OCI-LY7 (cell line): ENCODE data around the gene TP73. TPM values are rescaled to one million over a fixed set of nuclear protein-coding genes. Genes with fewer than 3 reads are reported as not detected.

ENCODE experiments used
- BruUV-seq: library from RNA; stranded (reverse); fragments of 400-500 nt; replicated peaks from 2 replicates; lab custom pipeline; 2021; lab: Mats Ljungman, UMichigan
- CTCF ChIA-PET: fragments of 300-600 bp; sonication (Branson Sonifier 250); formaldehyde crosslinking; loops from one replicate; lab custom pipeline; 2022; ENCODE audit warnings: antibody characterized with exemption; ENCODE audit not compliant: unreplicated experiment; lab: Charles Lee
- POLR2A ChIA-PET: fragments of 300-600 bp; sonication (Branson Sonifier 250); formaldehyde crosslinking; loops from one replicate; lab custom pipeline; 2022; ENCODE audit warnings: antibody characterized with exemption; lab: Charles Lee
- DNase-seq: peaks from one replicate; pipeline ENCODE4 v3.0.0-alpha.2; 2015; ENCODE audit warnings: low spot score
- H2AFZ ChIP-seq: fragments of 200-600 bp; sonication (generic), shearing (Covaris generic); 2 replicates; pipeline ENCODE4 v1.6.1; 2014; ENCODE audit warnings: mild to moderate bottlenecking, antibody characterized with exemption, low read length, moderate library complexity
- H3K27ac ChIP-seq: fragments of 200-600 bp; sonication (generic); 2 replicates; pipeline ENCODE4 v1.5.1; 2014; ENCODE audit warnings: mixed run types, low read depth, mild to moderate bottlenecking, moderate library complexity, low read length, inconsistent platforms; ENCODE audit not compliant: poor library complexity, severe bottlenecking
- H3K36me3 ChIP-seq: fragments of 200-600 bp; sonication (generic); 2 replicates; pipeline ENCODE4 v1.6.1; 2014; ENCODE audit warnings: mild to moderate bottlenecking, antibody characterized with exemption, low read length, moderate library complexity, mixed read lengths; ENCODE audit not compliant: insufficient read depth
- H3K4me1 ChIP-seq: fragments of 200-600 bp; sonication (generic); 2 replicates; pipeline ENCODE4 v1.5.1; 2014; ENCODE audit warnings: mild to moderate bottlenecking, low read length; ENCODE audit not compliant: insufficient read depth, poor library complexity, severe bottlenecking
- H3K4me2 ChIP-seq: fragments of 200-600 bp; sonication (generic); 2 replicates; pipeline ENCODE4 v1.6.1; 2014; ENCODE audit warnings: mild to moderate bottlenecking, low read length
- H3K4me3 ChIP-seq: fragments of 200-600 bp; sonication (generic); 2 replicates; pipeline ENCODE4 v1.5.1; 2014; ENCODE audit warnings: mild to moderate bottlenecking, low read depth, low read length; ENCODE audit not compliant: poor library complexity, severe bottlenecking
- H3K79me2 ChIP-seq: fragments of 200-600 bp; sonication (generic); 2 replicates; pipeline ENCODE4 v1.6.1; 2016; ENCODE audit warnings: low read depth, mild to moderate bottlenecking, low read length, moderate library complexity, mixed read lengths; ENCODE audit not compliant: insufficient read depth
- H3K9me2 ChIP-seq: fragments of 200-600 bp; sonication (generic); 2 replicates; pipeline ENCODE4 v1.6.1; 2016; ENCODE audit warnings: mild to moderate bottlenecking, low read length, mixed read lengths; ENCODE audit not compliant: insufficient read depth
- H3K9me3 ChIP-seq: fragments of 200-600 bp; sonication (generic); 2 replicates; pipeline ENCODE4 v1.6.1; 2014; ENCODE audit warnings: mild to moderate bottlenecking, mixed run types, low read length, mixed read lengths
- H4K20me1 ChIP-seq: fragments of 200-600 bp; sonication (generic); 2 replicates; pipeline ENCODE4 v1.6.1; 2014; ENCODE audit warnings: mild to moderate bottlenecking, antibody characterized with exemption, low read length, moderate library complexity, mixed read lengths; ENCODE audit not compliant: insufficient read depth
- CTCF ChIP-seq: fragments of 200-600 bp; sonication (generic); conservative IDR thresholded peaks from 2 replicates; pipeline ENCODE4 v1.5.1; 2014; ENCODE audit warnings: mild to moderate bottlenecking, antibody characterized with exemption, low read length, moderate library complexity, mixed read lengths
- EZH2phosphoT487 ChIP-seq: fragments of 200-600 bp; sonication (generic); IDR thresholded peaks from 2 replicates; pipeline ENCODE4 v1.6.1; 2018; ENCODE audit warnings: low read depth, borderline replicate concordance, mild to moderate bottlenecking, mixed run types, antibody characterized with exemption, low read length, moderate library complexity, mixed read lengths
- intact Hi-C: fragments of 100-400 bp; cut with micrococcal nuclease; formaldehyde crosslinking; loops from one replicate; pipeline ENCODE4 v1.10.0; 2022; ENCODE audit not compliant: unreplicated experiment
- total RNA-seq, 2 experiments: library from RNA; depleted of rRNA in 1 of 2; stranded (reverse); fragments of >200 nt in 1 of 2; shearing (Covaris generic) in 1 of 2; gene quantifications; 2 replicates each; pipeline ENCODE4 v1.2.3, GENCODE V29; 2014 to 2022

The TP73 gene
- total RNA-seq, 2 experiments from 2014 or later: 0.48 TPM; not detected in 1

DNA sequence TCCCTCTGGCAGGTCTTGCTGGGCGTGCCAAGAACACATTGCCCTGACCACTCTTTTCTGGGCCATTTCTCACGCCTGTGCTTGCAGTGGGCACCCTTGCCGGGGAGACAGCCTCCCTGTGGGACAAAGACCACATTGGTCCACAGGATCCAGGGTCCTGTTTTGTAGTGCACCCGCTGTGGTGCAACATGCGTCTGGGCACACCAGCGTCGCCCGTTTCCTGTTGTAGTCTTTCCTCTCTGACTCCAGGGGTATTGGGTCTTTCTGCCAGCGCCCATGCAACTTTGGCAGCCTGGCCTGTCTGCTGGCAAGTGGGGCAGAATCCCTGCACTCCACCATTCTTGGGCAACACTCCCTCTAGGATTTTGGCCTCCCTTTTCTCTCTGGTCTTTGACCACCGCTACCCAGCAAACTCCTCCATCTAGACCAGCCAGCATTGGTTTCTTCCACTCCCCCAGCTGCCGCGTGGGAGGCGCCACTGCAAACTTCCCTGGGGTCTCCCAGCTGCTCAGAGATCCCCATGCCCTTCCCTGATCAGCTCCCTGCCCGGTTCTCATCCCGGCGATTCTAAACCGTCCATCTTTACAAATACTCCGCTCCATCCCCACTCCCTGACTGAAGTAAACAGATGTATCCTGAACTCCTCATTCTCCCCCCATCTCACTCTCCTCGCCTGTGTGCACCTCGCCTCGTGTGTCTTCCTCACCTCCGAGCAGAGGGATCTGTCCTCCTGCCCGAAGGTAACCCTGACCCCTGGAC, 28.7 kb upstream of the TP73 start:
- CTCF ChIA-PET: no interaction called here
- H3K27ac ChIP-seq: no peak overlapping the region

GRCh38 chr1:3624200-3625136, 27.8 kb upstream of the TP73 start, which contains the start of gene TPRG1L:
TPRG1L (plus strand) TSS chr1:3625015; CDS start chr1:3625073, 58 bp downstream.
- no peak within 1 kb of the TSS for H3K27ac ChIP-seq
- peaks cover 21% of the 10 kb centered on the region for H3K36me3 ChIP-seq
- peak within 1 kb of the TSS; percentile 89 for H2AFZ ChIP-seq
- peak; percentile 97 for DNase-seq
- H3K9me2 ChIP-seq: no peaks in the 10 kb centered on the region
- TF ChIP-seq CTCF: no peak
- TF ChIP-seq EZH2phosphoT487: no peak
- no TSS peak for BruUV-seq
- peak within 1 kb of the TSS; percentile 88 for H3K4me3 ChIP-seq
- H3K4me1 ChIP-seq: peaks cover 16% of the 10 kb centered on the region
- intact Hi-C loops: no loop called here
- H3K9me3 ChIP-seq: no peaks in the 10 kb centered on the region
- POLR2A ChIA-PET: no interaction called here
- H3K79me2 ChIP-seq: no peaks in the 10 kb centered on the region
- CTCF ChIA-PET: no interaction called here
- no peaks in the 10 kb centered on the region for H4K20me1 ChIP-seq
- H3K4me2 ChIP-seq: peak within 1 kb of the TSS; percentile 97

More for the DNA sequence above, 28.7 kb upstream of the TP73 start:
- no peaks in the 10 kb centered on the region for H3K9me3 ChIP-seq
- peaks cover 19% of the 10 kb centered on the region for H3K4me1 ChIP-seq
- H3K4me3 ChIP-seq: peak overlapping the region; percentile 88
- intact Hi-C loops: no loop called here
- BruUV-seq: no TSS peak
- no peaks in the 10 kb centered on the region for H3K79me2 ChIP-seq
- no peaks in the 10 kb centered on the region for H3K9me2 ChIP-seq
- peaks cover 13% of the 10 kb centered on the region for H3K36me3 ChIP-seq
- DNase-seq: no peak
- H3K4me2 ChIP-seq: peak overlapping the region; percentile 81
- peak overlapping the region; percentile 89 for H2AFZ ChIP-seq
- TF ChIP-seq EZH2phosphoT487 (no peak), CTCF (no peak)
- POLR2A ChIA-PET: no interaction called here
- no peaks in the 10 kb centered on the region for H4K20me1 ChIP-seq
